Peyer's patch (tissue), 4 donors: Measurements from ENCODE around the gene CLEC16A.

Experiments used
- CTCF ChIP-seq, 6 experiments: fragments of 450-650 bp in 4 of 6; fragments of 200-600 bp in 2 of 6; sonication (generic) in 1 of 6; IDR thresholded peaks; one replicate each; pipeline ENCODE4 v1.5.1; 2017 to 2019; ENCODE audit warnings: antibody characterized with exemption in 6 of 6, mild to moderate bottlenecking in 3 of 6, moderate library complexity in 1 of 6
- POLR2A ChIP-seq, 2 donors: fragments of 450-650 bp; IDR thresholded peaks; one replicate each; pipeline ENCODE4 v1.5.1; 2017; ENCODE audit warnings: antibody characterized with exemption in 2 of 2, mild to moderate bottlenecking in 2 of 2, moderate library complexity in 2 of 2

- TF ChIP-seq POLR2A (IDR thresholded peaks at IDR 0.05) (no peak), CTCF (IDR thresholded peaks at IDR 0.05) (no peak)
Measured at GRCh38 chr16:11193494-11193893, 249.1 kb downstream of the CLEC16A start.
